Loucy (cell line): ENCODE measurements around the gene LRRC1.
"Not testable (repeated sequence)": the region's sequence is repeated elsewhere in the genome, so short reads cannot be mapped to it uniquely, and the experiment has no call there.

Experiments
- H2AFZ ChIP-seq: fragments of 200-600 bp; sonication (generic); 2 replicates; pipeline ENCODE4 v1.6.0; 2016; ENCODE audit warnings: antibody characterized with exemption, mild to moderate bottlenecking, low read length, moderate library complexity
- H3F3A ChIP-seq: fragments of 200-600 bp; 2 replicates; pipeline ENCODE4 v1.6.0; 2016; ENCODE audit warnings: antibody characterized with exemption, low read depth, mild to moderate bottlenecking
- H3K27me3 ChIP-seq: fragments of 200-600 bp; sonication (generic); 2 replicates; pipeline ENCODE4 v1.6.1; 2014; ENCODE audit warnings: low read length, mild to moderate bottlenecking; ENCODE audit not compliant: insufficient read depth, poor library complexity, severe bottlenecking
- H3K36me3 ChIP-seq: fragments of 200-600 bp; sonication (generic); 2 replicates; pipeline ENCODE4 v1.6.1; 2016; ENCODE audit warnings: low read length; ENCODE audit not compliant: insufficient read depth
- H3K4me1 ChIP-seq: fragments of 200-600 bp; sonication (generic); 2 replicates; pipeline ENCODE4 v1.5.1; 2014; ENCODE audit warnings: low read length, mild to moderate bottlenecking; ENCODE audit not compliant: insufficient read depth, poor library complexity, severe bottlenecking
- H3K4me2 ChIP-seq: fragments of 200-600 bp; sonication (generic); 2 replicates; pipeline ENCODE4 v1.6.0; 2014; ENCODE audit warnings: antibody characterized with exemption, low read length, low read depth, mild to moderate bottlenecking; ENCODE audit not compliant: poor library complexity, severe bottlenecking
- H3K4me3 ChIP-seq: fragments of 200-600 bp; sonication (generic); 2 replicates; pipeline ENCODE4 v1.5.1; 2014; ENCODE audit warnings: low read length, mild to moderate bottlenecking, mixed read lengths; ENCODE audit not compliant: poor library complexity, severe bottlenecking
- H3K79me2 ChIP-seq: fragments of 200-600 bp; sonication (generic); 2 replicates; pipeline ENCODE4 v1.6.1; 2014; ENCODE audit warnings: low read length; ENCODE audit not compliant: insufficient read depth
- H3K9ac ChIP-seq: fragments of 200-600 bp; sonication (generic); 2 replicates; pipeline ENCODE4 v1.6.0; 2014; ENCODE audit warnings: mild to moderate bottlenecking, low read depth, low read length, moderate library complexity; ENCODE audit not compliant: poor library complexity, severe bottlenecking
- H3K9me2 ChIP-seq: fragments of 200-600 bp; sonication (generic); replicated peaks from 2 replicates; pipeline ENCODE4 v1.6.1; 2016; ENCODE audit warnings: low read depth, low read length, mixed read lengths
- H3K9me3 ChIP-seq: fragments of 200-600 bp; sonication (generic); 2 replicates; pipeline ENCODE4 v1.6.1; 2014; ENCODE audit warnings: mild to moderate bottlenecking, antibody characterized with exemption, low read length, low read depth; ENCODE audit not compliant: insufficient read depth
- H4K20me1 ChIP-seq: fragments of 200-600 bp; sonication (generic); 2 replicates; pipeline ENCODE4 v1.6.0; 2014; ENCODE audit warnings: antibody characterized with exemption, low read length, mild to moderate bottlenecking; ENCODE audit not compliant: insufficient read depth, poor library complexity, severe bottlenecking
- CTCF ChIP-seq: fragments of 200-600 bp; sonication (generic); conservative IDR thresholded peaks from 2 replicates; pipeline ENCODE4 v1.5.1; 2014; ENCODE audit warnings: mild to moderate bottlenecking, antibody characterized with exemption, low read length
- EZH2phosphoT487 ChIP-seq: fragments of 200-600 bp; IDR thresholded peaks from 2 replicates; pipeline ENCODE4 v1.6.1; 2018; ENCODE audit warnings: antibody characterized with exemption, mild to moderate bottlenecking, moderate library complexity, borderline replicate concordance

Gene LRRC1

GRCh38 chr6:53773044-53773696 is 21.6 kb upstream of the LRRC1 start:
- Histone ChIP-seq H3K4me1 (no peaks in the 10 kb centered on the region), H3F3A (no peaks in the 10 kb centered on the region), H3K36me3 (no peaks in the 10 kb centered on the region), H3K4me2 (no peak overlapping the region), H3K4me3 (no peak overlapping the region), H3K9me2 (no peaks in the 10 kb centered on the region), H3K9ac (no peak overlapping the region), H3K27me3 (no peaks in the 10 kb centered on the region), H4K20me1 (no peaks in the 10 kb centered on the region), H3K79me2 (no peaks in the 10 kb centered on the region), H3K9me3 (no peaks in the 10 kb centered on the region), H2AFZ (no peak overlapping the region)
- TF ChIP-seq CTCF (no peak), EZH2phosphoT487 (no peak)

GRCh38 chr6:53776152-53776551 is 18.7 kb upstream of the LRRC1 start:
- not testable (repeated sequence) for H3K79me2 ChIP-seq, H2AFZ ChIP-seq, H3K27me3 ChIP-seq

GRCh38 chr6:53784991-53785390 is 9.8 kb upstream of the LRRC1 start:
- H3F3A ChIP-seq, H3K27me3 ChIP-seq, H3K79me2 ChIP-seq, H2AFZ ChIP-seq, H3K4me1 ChIP-seq, H3K9ac ChIP-seq, H3K4me3 ChIP-seq, H4K20me1 ChIP-seq, H3K36me3 ChIP-seq, H3K9me2 ChIP-seq, H3K4me2 ChIP-seq: not testable (repeated sequence)
- H3K9me3 ChIP-seq = peaks cover 16% of the 10 kb centered on the region; the same call in 1 of the 2 replicates

More at GRCh38 chr6:53776152-53776551, 18.7 kb upstream of the LRRC1 start:
- not testable (repeated sequence) for H3K9me2 ChIP-seq, H3K4me3 ChIP-seq, H3F3A ChIP-seq, H3K4me1 ChIP-seq, H4K20me1 ChIP-seq, H3K36me3 ChIP-seq, H3K4me2 ChIP-seq, H3K9ac ChIP-seq, H3K9me3 ChIP-seq

- H3K9ac ChIP-seq = no peak overlapping the region
- H3K4me1 ChIP-seq = peaks cover 2% of the 10 kb centered on the region
- H3K9me2 ChIP-seq = no peaks in the 10 kb centered on the region
- no peaks in the 10 kb centered on the region for H3K79me2 ChIP-seq
- peaks cover 11% of the 10 kb centered on the region; the same call in 1 of the 2 replicates for H3K9me3 ChIP-seq
- no peak overlapping the region for H3K4me3 ChIP-seq
- no peaks in the 10 kb centered on the region for H3K27me3 ChIP-seq
- H2AFZ ChIP-seq = no peak overlapping the region
- no peaks in the 10 kb centered on the region for H3F3A ChIP-seq
- H4K20me1 ChIP-seq = no peaks in the 10 kb centered on the region
- no peak overlapping the region for H3K4me2 ChIP-seq
- no peaks in the 10 kb centered on the region for H3K36me3 ChIP-seq
- TF ChIP-seq CTCF = no peak
- TF ChIP-seq EZH2phosphoT487 = no peak
Measured at GRCh38 chr6:53786832-53787231, 8.0 kb upstream of the LRRC1 start.
